H1 (cell line): ENCODE data around the gene RIN2. TPM values are rescaled to one million over a fixed set of nuclear protein-coding genes. Genes with fewer than 3 reads are reported as not detected.

Experiments used
- ASH2L ChIP-seq: fragments of 200-600, 300-600 bp; sonication (generic); IDR thresholded peaks from one replicate; pipeline ENCODE4 v1.7.1; 2017; ENCODE audit warnings: low read length
- NANOG ChIP-seq: IDR thresholded peaks from 2 replicates; pipeline ENCODE4 v1.6.1; 2011; ENCODE audit warnings: low read length, low read depth, mild to moderate bottlenecking, inconsistent platforms; ENCODE audit not compliant: insufficient read depth, poor library complexity, severe bottlenecking
- TAF1 ChIP-seq: IDR thresholded peaks from 2 replicates; pipeline ENCODE4 v1.6.1; 2011; ENCODE audit warnings: mild to moderate bottlenecking, low read depth, low read length
- TAF7 ChIP-seq: optimal IDR thresholded peaks from 2 replicates; pipeline ENCODE3; 2011; ENCODE audit warnings: low read depth, mild to moderate bottlenecking, inconsistent platforms, low read length, moderate library complexity, borderline replicate concordance
- polyA plus RNA-seq, 7 experiments: library from polyadenylated mRNA; depleted of rRNA in 3 of 7; stranded (reverse) in 5 of 7; unstranded in 2 of 7; fragments of >200 nt in 5 of 7; fragments of 200-250 nt in 2 of 7; gene quantifications; 1 replicate in 5 of 7; 2 replicates in 1 of 7; 4 replicates in 1 of 7; pipeline versions ENCODE4 v1.2.1 to v1.2.3, GENCODE V29; 2011 to 2013; ENCODE audit warnings: missing spikeins in 2 of 7, mixed read lengths in 2 of 7
- total RNA-seq: library from RNA; stranded (reverse); fragmentation: NEBNext Ultra II Directional; extraction: Animal tissue kit (Norgen Biotek cat#: 25700); gene quantifications from 2 replicates; pipeline ENCODE4 v1.2.1, GENCODE V29; 2021
- TF ChIP-seq, protein P1 (sequence below): IDR thresholded peaks from 2 replicates; pipeline ENCODE4 v1.6.1; 2012; ENCODE audit warnings: low read length, inconsistent platforms
- TF ChIP-seq, protein P2 (sequence below), 3 experiments: IDR thresholded peaks; 1 replicate in 2 of 3; 2 replicates in 1 of 3; pipeline versions ENCODE4 v1.5.1 to v1.6.1; 2011; ENCODE audit warnings: low read length in 3 of 3, mild to moderate bottlenecking in 3 of 3, inconsistent platforms in 2 of 3, low read depth in 1 of 3, moderate library complexity in 1 of 3; ENCODE audit not compliant: insufficient read depth in 1 of 3; ENCODE audit errors: control extremely low read depth in 1 of 3
- TF ChIP-seq, protein P3 (sequence below): IDR thresholded peaks from 2 replicates; pipeline ENCODE4 v1.6.1; 2012; ENCODE audit warnings: inconsistent platforms

Gene RIN2
- total and polyA plus RNA-seq, 2 of the 8 experiments (the other 6 are each of a cell fraction or from before 2014, with no cell fraction given), result 0.20 to 1.3 TPM

DNA sequence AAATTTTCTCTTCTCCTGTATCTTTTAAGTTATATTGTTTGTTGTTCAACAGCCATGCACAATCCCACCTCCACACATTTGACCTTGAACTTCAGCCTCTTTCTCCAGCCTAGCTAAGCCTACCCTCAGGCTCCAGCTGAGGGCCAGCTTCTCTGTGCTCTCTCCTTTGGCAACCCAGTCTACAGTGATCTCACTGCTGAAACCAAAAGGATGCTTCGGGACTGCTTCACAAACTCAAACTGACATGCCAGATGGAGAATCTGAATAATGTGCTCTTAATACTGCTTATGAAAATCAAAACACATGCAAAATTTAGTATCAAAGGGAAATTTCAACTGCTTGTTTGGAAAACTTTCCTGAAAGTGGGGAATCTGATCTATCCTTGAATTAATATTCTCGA, 16.1 kb upstream of the RIN2 start (continued):
- TF ChIP-seq, protein P1, sequence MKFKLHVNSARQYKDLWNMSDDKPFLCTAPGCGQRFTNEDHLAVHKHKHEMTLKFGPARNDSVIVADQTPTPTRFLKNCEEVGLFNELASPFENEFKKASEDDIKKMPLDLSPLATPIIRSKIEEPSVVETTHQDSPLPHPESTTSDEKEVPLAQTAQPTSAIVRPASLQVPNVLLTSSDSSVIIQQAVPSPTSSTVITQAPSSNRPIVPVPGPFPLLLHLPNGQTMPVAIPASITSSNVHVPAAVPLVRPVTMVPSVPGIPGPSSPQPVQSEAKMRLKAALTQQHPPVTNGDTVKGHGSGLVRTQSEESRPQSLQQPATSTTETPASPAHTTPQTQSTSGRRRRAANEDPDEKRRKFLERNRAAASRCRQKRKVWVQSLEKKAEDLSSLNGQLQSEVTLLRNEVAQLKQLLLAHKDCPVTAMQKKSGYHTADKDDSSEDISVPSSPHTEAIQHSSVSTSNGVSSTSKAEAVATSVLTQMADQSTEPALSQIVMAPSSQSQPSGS, result no peak
- no peak for TF ChIP-seq NANOG
- TF ChIP-seq, protein P2, sequence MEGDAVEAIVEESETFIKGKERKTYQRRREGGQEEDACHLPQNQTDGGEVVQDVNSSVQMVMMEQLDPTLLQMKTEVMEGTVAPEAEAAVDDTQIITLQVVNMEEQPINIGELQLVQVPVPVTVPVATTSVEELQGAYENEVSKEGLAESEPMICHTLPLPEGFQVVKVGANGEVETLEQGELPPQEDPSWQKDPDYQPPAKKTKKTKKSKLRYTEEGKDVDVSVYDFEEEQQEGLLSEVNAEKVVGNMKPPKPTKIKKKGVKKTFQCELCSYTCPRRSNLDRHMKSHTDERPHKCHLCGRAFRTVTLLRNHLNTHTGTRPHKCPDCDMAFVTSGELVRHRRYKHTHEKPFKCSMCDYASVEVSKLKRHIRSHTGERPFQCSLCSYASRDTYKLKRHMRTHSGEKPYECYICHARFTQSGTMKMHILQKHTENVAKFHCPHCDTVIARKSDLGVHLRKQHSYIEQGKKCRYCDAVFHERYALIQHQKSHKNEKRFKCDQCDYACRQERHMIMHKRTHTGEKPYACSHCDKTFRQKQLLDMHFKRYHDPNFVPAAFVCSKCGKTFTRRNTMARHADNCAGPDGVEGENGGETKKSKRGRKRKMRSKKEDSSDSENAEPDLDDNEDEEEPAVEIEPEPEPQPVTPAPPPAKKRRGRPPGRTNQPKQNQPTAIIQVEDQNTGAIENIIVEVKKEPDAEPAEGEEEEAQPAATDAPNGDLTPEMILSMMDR (IDR thresholded peaks at IDR 0.05; ENCODE audit: control extremely low read depth in 1 of 3, insufficient read depth in 1 of 3, low read depth in 1 of 3, low read length in 3 of 3), result no peak
- TF ChIP-seq TAF7, result no peak
- no peak for TF ChIP-seq ASH2L
- TF ChIP-seq, protein P3, sequence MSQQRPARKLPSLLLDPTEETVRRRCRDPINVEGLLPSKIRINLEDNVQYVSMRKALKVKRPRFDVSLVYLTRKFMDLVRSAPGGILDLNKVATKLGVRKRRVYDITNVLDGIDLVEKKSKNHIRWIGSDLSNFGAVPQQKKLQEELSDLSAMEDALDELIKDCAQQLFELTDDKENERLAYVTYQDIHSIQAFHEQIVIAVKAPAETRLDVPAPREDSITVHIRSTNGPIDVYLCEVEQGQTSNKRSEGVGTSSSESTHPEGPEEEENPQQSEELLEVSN, result no peak
- no peak for TF ChIP-seq TAF1
- TF ChIP-seq, all 59 proteins: peak for 0
